ENCODE results near the gene DACH2.
"Not testable (repeated sequence)": the region's sequence is repeated elsewhere in the genome, so short reads cannot be mapped to it uniquely, and the experiment has no call there.

DACH2 gene

GRCh38 chrX:86148024-86148511 is at the start of gene DACH2:
DACH2 (plus strand) TSS chrX:86148451.
- no peak for DNase-seq (ENCODE audit: low read depth in 2 of 2)

- no peak for DNase-seq (ENCODE audit: low read depth in 2 of 2)
Measured at GRCh38 chrX:86102341-86102740, 45.9 kb upstream of the DACH2 start.

GRCh38 chrX:86103061-86103460 is 45.2 kb upstream of the DACH2 start:
- no peak for DNase-seq (ENCODE audit: low read depth in 2 of 2)

GRCh38 chrX:86104526-86104925 is 43.7 kb upstream of the DACH2 start:
- DNase-seq (ENCODE audit: low read depth in 2 of 2), result no peak

GRCh38 chrX:86121916-86122315 is 26.3 kb upstream of the DACH2 start:
- DNase-seq (ENCODE audit: low read depth in 2 of 2), result no peak

- no peak for DNase-seq (ENCODE audit: low read depth in 2 of 2)
Measured at GRCh38 chrX:86133761-86134160, 14.5 kb upstream of the DACH2 start.

GRCh38 chrX:86137071-86137470 is 11.2 kb upstream of the DACH2 start:
- no peak for DNase-seq (ENCODE audit: low read depth in 2 of 2)

GRCh38 chrX:86141786-86142185 is 6.5 kb upstream of the DACH2 start:
- DNase-seq (ENCODE audit: low read depth in 2 of 2), result no peak

GRCh38 chrX:86146102-86146501 is 2.1 kb upstream of the DACH2 start:
- DNase-seq (ENCODE audit: low read depth in 2 of 2), result no peak

- no peak for DNase-seq (ENCODE audit: low read depth in 2 of 2)
Measured at GRCh38 chrX:86148594-86148993, 343 bp downstream of the DACH2 start.

GRCh38 chrX:86149119-86149518 is 868 bp downstream of the DACH2 start:
- no peak for DNase-seq (ENCODE audit: low read depth in 2 of 2)

- DNase-seq (ENCODE audit: low read depth in 2 of 2), result no peak
Measured at GRCh38 chrX:86154553-86154952, 6.3 kb downstream of the DACH2 start.

GRCh38 chrX:86171366-86171765 is 23.1 kb downstream of the DACH2 start:
- DNase-seq (ENCODE audit: low read depth in 2 of 2), result no peak

GRCh38 chrX:86178906-86179305 is 30.7 kb downstream of the DACH2 start:
- DNase-seq (ENCODE audit: low read depth in 2 of 2), result no peak

- DNase-seq (ENCODE audit: low read depth in 2 of 2), result not testable (repeated sequence)
Measured at GRCh38 chrX:86181325-86181724, 33.1 kb downstream of the DACH2 start.

- no peak for DNase-seq (ENCODE audit: low read depth in 2 of 2)
Measured at GRCh38 chrX:86192827-86193226, 44.6 kb downstream of the DACH2 start.

GRCh38 chrX:86194758-86195157 is 46.5 kb downstream of the DACH2 start:
- no peak for DNase-seq (ENCODE audit: low read depth in 2 of 2)

GRCh38 chrX:86195343-86195742 is 47.1 kb downstream of the DACH2 start:
- no peak for DNase-seq (ENCODE audit: low read depth in 2 of 2)

GRCh38 chrX:86197815-86198214 is 49.6 kb downstream of the DACH2 start:
- no peak for DNase-seq (ENCODE audit: low read depth in 2 of 2)

GRCh38 chrX:86210772-86211171 is 62.5 kb downstream of the DACH2 start:
- no peak for DNase-seq (ENCODE audit: low read depth in 2 of 2)

GRCh38 chrX:86215260-86215659 is 67.0 kb downstream of the DACH2 start:
- no peak for DNase-seq (ENCODE audit: low read depth in 2 of 2)

- no peak for DNase-seq (ENCODE audit: low read depth in 2 of 2)
Measured at GRCh38 chrX:86237482-86237881, 89.2 kb downstream of the DACH2 start.

- no peak for DNase-seq (ENCODE audit: low read depth in 2 of 2)
Measured at GRCh38 chrX:86241547-86241946, 93.3 kb downstream of the DACH2 start.

GRCh38 chrX:86263526-86263925 is 115.3 kb downstream of the DACH2 start:
- DNase-seq (ENCODE audit: low read depth in 2 of 2), result no peak

- no peak for DNase-seq (ENCODE audit: low read depth in 2 of 2)
Measured at GRCh38 chrX:86295293-86295692, 147.0 kb downstream of the DACH2 start.
